Right renal cortex interstitium (tissue), 3 donors: ENCODE results near the gene TMEM141. TPM values are rescaled to one million over a fixed set of nuclear protein-coding genes. Genes with fewer than 3 reads are reported as not detected.
"Not testable (repeated sequence)": the region's sequence is repeated elsewhere in the genome, so short reads cannot be mapped to it uniquely, and the experiment has no call there.

Source experiments
- DNase-seq, 3 donors: peaks; one replicate each; pipeline ENCODE4 v3.0.0-alpha.2; 2013; ENCODE audit warnings: low read depth in 3 of 3, low spot score in 2 of 3
- polyA plus RNA-seq, 3 donors: library from polyadenylated mRNA; unstranded; fragments of 120-200 nt; gene quantifications; one replicate each; pipeline ENCODE4 v1.2.1, GENCODE V29; 2013; ENCODE audit not compliant: insufficient read length in 3 of 3

The TMEM141 gene
- polyA plus RNA-seq, 3 donors: 63.2 to 77.7 (median 67.1) TPM

DNA sequence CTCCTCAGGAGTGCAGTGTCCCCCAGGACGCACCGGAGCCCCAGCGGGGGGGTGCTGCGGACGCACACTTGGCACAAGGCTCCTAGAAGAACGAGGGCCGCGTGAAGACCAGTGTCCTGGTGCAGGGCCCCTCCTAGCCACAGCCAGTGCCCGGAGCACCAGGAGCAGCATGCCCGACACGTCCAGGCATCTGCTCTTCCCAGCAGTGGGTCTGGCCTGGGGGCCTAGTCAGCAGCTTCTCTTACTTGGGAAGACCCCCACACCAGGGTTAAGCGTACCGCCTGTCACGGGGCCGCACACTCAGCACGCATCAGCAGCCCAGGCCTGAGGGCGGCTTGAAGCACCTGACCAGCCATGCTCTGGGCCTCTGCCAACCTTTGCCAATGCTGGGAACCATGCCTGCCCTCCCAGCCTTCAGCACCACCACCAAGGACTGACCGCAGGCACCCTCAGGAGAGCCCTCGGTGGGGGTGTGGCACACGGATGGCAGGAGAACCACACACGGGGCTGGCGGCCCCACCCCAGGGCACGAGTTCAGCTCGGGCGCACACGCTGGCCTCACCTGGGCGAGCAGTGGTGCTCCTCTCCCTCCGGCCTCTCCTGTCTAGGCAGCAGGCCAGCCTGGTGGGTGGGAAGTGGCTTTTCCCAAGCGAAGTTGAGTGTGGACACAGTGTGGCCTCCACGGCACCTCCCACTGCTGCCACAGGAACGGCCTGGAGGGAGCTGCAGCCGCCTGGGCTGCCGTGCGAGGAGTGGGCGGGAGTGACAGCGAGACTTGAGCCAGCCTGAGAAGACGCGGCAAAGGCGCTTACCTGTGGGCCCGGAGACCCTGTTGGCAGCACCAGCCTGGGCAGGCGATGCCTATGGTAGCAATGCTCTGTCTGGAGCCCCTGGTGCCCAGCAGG is 39.1 kb downstream of the TMEM141 start:
- DNase-seq: no peak

DNA sequence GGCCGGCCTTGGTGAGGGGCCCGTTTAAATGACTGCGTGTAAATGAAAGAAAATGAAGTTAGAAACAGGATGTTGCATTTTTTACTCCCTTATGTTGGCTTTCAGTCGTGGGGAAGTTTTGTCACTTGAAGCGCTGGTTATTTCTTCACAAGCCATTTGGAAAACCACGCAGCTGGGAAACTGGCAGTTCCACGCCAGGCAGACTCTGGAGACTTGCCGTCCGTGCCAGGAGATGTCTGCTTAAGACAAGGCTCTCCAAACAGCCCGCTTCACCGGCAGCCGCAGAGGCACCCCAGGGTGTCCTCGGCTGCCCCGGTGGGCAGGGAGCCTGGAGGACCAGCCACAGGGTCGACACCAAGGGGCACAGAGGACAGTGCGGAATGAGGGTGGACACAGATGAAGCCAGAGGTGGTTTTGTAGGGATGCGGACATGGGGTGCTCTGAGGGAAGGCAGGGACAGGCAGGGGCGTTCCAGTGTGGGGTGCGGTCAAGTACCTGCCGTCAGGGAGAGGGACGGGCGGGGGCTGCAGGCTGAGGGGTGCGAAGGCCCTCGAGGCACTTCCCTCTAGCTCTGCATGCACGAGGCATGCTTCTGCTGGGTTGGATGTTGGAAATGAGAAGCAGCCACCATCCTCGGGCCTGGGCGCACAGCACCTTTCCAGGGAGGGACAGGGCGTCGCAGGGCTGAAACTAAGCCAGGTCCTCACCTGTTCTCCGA is 40.0 kb downstream of the TMEM141 start:
- no peak for DNase-seq

DNA sequence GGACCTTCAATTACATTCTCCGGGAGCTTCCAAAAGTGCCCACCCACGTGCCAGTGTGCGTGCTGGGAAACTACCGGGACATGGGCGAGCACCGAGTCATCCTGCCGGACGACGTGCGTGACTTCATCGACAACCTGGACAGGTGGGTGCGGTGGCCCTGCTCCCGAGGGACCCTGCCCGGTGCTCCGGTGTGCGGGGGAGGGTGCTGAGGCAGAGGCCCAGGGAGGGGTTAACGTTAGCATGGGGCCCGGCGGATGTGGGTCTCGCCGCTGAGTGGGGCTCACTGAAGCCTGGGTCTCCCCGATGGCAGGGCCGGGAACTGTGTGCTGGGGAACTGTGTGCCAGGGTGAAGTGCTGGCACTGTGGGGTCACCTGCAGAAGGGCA is 40.6 kb downstream of the TMEM141 start:
- DNase-seq: no peak

DNA sequence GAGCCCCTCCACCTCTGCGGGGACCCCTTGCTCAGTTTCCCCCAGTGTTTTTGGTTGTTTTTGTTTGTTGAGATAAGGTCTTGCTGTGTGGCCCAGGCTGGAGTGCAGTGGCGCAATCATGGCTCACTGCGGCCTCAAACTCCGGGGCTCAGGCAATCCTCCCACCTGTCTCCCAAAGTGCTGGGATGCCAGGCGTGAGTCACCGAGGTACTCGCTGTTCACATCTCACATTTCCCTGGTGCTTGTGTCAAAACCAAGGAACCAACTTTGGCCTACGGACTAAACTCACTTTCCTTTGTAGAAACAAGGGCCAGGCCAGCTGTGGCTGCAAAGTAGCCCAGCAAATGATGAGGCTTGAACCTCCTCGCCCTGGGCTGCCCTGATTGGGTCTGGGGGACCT is 41.4 kb downstream of the TMEM141 start:
- no peak for DNase-seq

DNA sequence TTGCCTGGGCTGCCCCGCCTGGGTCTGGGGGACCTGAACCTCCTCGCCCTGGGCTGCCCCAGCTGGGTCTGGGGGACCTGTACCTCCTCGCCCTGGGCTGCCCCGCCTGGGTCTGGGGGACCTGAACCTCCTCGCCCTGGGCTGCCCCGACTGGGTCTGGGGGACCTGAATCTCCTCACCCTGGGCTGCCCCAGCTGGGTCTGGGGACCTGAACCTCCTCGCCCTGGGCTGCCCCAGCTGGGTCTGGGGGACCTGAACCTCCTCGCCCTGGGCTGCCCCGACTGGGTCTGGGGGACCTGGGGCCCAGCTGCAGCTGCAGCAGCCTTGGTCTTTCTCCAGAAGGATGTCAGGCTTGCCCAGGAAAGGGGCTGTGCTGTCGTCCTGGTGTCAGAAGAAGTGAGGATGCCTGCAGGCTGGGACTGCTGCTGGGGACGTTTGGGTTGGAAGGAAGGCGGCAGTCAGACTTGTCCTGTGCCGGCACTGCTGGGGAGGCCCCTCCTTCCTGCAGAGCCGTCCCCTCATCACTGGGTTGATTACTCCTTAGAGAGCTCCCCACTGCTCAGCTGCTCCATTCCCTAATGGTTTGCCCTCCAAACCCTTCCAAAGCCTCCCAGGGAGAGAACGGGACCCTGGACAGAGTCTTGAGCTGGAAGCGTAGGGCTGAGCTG is 42.4 kb downstream of the TMEM141 start:
- DNase-seq: not testable (repeated sequence)

DNA sequence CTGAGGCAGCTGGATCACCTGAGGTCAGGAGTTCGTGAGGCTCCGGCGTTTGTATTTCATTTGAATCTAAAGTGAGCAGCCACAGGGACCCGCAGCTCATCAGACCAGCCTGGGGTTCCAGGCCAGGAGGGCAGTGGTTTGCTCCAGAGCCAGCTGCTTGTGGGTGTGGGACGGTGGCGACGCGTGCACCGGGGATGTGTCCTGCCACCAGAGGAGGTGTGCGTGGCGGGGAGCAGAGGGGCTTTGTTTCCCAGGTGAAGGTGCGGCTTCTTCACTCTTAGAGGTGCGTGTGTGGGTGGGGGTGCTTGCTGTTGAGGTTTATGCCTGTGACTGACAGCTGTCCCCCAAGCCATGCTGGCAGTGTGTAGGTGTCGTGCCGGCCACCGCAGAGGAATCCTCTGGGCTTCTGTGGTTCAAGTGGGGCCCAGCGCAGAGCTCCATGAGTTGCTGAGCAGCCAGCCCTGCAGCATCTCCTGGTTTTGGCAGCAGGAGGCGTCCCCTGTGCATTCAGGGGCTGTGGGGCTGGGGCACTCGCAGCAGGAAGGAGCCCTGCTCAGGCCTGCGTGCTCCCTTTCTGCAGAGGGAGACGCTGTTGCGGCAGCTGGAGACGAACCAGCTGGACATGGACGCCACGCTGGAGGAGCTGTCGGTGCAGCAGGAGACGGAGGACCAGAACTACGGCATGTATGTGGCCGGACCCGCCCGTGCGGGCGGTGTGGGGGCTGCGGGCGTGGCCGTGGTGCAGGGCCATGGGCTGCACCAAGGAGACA is 44.2 kb downstream of the TMEM141 start:
- DNase-seq: no peak

DNA sequence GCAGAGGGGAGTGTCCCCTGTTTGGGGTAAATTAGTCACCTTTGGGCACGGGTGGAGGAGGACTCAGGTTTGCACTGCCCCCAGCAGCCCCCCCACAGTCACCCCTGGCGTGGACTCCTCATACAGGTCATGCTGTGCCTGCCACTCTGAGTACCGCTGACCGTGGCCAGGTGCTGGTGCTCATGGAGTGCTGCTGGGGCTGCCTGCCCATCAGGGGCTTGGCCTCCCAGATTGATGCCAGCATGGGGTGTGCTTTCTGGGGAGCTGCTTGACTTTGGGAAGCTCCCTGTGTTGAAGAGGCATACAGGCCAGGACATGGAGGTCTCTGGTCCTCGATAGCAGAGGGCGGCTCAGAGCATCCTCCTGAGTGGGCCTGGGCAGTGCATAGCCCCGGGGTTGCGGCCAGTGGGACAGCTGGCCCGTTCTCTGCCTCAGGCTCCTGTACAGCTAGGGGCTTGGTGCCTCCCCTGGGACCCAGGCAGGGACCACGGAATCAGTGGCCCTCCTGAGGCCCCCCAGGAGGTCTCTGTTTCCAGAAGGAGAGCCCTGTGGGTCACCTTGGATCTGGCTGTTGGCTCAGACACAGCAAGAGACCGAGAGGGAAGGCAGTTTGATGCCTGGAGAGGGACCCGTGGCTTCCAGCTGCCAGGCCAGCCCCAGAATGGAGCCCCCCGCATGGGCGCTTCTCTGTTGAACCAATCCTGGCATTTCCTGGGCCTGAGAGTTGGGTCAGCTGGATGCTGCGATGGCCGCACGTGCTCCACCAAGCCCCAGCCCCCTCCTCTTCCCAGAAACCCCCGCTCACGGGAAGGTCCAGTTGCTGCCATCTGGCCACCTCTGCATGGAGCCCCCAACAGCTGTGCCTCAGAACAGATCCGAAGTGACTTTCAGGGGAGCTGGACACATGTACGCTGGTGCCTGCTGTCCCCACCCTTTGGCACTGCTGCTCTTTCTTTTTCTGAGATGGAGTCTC is 45.1 kb downstream of the TMEM141 start:
- no peak for DNase-seq

DNA sequence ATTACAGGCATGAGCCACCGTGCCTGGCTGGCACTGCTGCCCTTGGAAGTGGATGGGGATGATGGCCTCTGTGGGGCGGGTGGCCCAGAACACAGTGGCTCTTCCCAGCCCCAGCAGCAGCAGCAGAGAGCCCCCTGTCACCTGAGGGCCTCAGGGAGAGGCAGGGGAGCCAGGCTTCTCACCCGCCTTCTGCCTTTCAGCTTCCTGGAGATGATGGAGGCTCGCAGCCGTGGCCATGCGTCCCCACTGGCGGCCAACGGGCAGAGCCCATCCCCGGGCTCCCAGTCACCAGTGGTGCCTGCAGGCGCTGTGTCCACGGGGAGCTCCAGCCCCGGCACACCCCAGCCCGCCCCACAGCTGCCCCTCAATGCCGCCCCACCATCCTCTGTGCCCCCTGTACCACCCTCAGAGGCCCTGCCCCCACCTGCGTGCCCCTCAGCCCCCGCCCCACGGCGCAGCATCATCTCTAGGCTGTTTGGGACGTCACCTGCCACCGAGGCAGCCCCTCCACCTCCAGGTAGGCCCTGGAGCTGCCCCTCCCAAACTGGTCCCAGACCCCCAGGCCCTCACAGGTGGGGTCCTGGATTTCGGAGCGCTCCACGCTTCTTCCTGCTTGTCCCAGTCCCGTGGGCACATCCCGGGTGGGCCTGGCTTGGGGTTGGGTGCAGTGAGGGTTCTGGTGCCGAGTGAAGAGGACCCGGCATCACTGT is 46.2 kb downstream of the TMEM141 start:
- no peak for DNase-seq

DNA sequence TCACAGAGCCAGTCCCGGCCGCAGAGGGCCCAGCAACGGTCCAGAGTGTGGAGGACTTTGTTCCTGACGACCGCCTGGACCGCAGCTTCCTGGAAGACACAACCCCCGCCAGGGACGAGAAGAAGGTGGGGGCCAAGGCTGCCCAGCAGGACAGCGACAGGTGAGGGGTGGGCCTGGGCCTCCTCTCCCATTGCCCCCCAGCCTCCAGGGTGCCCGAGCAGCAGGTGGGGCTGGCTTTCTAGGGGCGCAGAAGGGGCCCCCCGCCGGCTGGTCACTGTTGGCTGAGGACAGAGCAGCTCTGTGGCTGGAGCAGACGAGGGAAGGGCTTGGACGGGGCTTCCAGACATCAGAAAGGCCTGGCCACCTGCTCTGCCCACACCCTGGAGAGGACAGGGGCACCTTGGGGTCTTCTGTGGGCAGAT is 46.7 kb downstream of the TMEM141 start:
- not testable (repeated sequence) for DNase-seq

DNA sequence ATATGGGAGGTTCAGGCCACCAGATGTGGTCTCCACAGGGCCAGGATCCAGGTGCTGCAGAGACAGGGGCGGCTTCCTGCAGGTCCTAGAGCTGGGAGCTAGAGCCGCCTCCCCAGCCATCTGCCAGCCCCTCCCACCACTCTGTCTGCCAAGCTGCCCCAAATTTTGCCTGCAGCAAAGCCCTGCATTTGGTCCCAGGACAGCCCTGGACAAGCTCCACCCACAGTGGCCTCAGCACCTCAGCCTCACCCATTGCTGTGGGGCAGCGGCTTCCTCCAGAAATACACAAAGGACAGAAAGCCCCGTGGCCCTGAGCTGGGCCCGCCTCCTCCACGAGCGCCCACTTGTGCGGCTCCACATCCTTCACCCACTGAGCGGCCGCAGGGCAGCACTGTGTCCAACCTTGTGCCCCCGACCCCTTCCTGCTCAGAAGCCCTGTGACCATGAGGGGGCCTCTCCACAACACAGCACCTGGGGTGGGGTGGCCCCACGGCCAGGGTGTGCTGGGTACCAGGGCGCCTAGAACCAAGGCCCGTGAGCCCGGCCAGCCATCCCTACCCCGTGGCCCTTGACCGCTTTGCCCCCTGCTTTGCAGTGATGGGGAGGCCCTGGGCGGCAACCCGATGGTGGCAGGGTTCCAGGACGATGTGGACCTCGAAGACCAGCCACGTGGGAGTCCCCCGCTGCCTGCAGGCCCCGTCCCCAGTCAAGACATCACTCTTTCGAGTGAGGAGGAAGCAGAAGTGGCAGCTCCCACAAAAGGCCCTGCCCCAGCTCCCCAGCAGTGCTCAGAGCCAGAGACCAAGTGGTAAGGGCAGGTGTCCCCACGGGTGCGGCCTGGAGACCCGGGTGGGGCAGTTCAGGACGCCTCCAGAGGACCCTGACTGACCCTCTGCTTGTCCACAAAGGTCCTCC is 47.4 kb downstream of the TMEM141 start:
- DNase-seq: no peak

DNA sequence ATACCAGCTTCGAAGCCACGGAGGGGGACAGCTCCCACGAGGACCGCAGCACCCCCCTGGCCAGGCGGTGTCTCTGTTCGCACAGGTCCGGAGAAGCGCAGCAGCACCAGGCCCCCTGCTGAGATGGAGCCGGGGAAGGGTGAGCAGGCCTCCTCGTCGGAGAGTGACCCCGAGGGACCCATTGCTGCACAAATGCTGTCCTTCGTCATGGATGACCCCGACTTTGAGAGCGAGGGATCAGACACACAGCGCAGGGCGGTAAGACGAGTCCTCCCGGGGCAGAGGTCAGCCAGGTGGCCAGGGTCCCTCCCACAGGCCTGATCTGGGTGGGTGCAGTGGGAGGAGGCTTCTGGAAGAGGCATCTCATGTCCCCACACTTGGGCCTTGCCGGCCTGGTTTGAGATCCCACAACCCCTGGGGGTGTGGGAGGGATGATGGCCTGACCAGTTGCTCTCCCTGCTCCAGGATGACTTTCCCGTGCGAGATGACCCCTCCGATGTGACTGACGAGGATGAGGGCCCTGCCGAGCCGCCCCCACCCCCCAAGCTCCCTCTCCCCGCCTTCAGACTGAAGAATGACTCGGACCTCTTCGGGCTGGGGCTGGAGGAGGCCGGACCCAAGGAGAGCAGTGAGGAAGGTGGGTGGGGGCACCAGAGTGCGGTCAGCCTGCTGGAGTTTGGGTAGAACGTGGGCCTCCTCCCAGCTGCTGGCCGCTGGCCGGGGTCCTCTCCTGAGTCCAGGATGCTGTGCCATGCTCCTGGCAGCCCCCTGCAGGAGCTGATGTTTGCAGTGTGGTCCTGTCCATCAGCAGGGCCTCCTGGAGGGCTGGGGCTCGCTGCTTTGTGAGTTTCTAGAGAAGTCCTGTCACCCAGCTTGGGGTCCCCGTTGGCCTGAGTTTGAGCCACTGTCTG is 48.3 kb downstream of the TMEM141 start:
- no peak for DNase-seq

DNA sequence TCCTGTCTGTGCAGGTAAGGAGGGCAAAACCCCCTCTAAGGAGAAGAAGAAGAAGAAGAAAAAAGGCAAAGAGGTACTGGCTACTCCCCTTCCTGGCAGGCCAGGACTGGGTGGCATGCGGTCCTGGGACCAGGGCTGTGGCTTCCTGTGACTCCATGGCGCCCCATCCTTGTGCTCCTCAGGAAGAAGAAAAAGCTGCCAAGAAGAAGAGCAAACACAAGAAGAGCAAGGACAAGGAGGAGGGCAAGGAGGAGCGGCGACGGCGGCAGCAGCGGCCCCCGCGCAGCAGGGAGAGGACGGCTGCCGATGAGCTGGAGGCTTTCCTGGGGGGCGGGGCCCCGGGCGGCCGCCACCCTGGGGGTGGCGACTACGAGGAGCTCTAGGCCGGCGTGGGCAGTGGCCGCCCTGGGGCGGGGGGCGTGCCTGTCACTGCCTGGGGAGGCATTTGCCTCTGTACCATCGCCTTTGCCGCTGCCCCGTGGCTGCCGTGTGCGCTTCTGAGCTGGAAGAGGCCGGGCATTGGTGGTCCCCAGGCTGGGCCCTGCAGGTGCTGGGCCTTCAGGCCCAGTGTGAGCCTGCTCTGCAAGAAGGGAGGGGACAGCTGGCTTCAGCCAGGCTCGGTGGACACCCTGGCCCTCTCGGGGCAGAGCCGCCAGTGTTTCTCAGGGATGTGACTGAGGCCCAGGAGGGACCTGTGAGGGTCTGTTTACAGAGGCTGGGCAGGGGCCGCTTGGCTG is 49.2 kb downstream of the TMEM141 start:
- no peak for DNase-seq

DNA sequence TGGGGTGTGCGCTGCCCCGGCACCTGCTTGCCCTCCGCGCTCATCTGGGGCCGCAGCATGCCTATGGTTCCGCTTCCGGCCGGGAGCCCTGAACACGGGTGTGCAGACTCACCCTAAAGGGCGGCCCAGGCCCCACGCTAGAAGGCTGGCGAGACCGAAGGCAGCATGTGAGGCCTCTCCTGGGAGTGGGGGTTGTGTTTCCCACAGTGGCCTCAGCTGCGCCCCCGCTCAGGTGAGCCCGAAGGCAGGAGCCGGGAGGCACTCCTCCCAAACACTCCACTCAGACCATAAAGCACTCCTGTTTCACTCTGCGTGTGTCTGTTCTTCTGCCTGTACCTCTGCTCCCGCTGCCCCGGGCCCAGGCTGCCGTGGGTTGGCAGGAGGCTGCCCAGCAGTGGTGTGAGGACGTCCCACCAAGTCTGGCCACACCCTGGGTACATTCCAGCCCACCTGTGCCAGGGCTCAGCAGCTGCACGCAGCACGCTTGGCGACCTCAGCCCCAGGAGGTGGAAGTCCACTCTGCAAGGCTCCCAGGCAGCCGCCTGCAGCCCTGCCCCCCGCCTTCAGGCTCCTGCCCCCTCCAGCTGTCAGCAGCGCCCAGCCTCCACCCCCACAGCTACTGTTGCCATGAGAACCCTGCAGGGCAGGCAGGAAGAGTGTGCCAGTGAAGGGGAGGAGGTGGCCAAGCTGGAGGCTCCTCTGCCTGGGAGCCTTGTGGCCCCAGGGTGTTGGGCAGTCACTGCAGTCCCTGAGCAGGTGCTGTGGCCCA is 49.9 kb downstream of the TMEM141 start:
- no peak for DNase-seq

DNA sequence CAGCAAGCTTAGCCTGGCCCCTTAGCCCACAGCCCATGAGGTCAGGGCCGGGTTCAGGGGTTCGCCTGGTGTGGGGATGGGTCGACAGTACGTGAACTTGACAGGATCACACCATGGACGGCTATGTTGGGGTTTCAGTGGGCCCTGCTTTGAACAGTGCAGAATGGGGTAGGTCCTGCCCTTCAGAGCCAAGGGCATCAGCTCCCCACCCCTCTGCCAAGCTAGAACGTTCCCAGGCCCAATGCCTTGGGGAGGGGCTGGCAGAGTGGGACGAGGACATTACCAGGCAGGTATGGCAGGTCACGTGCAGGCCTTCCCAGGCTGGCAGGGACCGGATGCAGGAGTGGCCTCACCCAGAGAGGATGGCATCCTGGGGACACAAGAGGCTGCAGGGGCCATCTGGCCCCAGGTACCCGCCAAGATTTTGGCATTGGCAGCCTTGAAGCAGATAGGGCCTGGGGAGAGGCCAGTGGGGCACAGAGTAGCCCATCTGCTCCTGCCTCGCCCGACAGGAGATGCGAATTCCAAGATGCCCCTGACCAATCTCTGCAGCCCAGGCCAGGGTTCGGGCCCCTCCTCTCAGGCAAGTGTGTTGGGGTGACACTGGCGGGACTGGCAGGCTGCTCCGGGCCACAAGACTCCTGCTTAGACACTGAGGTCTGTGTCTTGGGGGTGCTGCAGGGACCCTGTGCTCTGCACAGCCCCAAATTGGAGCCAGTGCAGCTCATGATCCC is 50.7 kb downstream of the TMEM141 start:
- not testable (repeated sequence) for DNase-seq
